WTC11 (cell line): ENCODE results near the gene CST9L.

Experiments used
- ATF1 ChIP-seq: sonication (generic); formaldehyde crosslinking; IDR thresholded peaks from 2 replicates; pipeline ENCODE4 v1.8.1; 2023; ENCODE audit warnings: mild to moderate bottlenecking, moderate library complexity, missing genetic modification reagents
- ETV6 ChIP-seq: sonication (generic); formaldehyde crosslinking; IDR thresholded peaks from 2 replicates; pipeline ENCODE4 v1.8.1; 2022; ENCODE audit warnings: mild to moderate bottlenecking, missing genetic modification reagents
- GRHL2 ChIP-seq: fragments of 250-450 bp; sonication (Bioruptor Pico); IDR thresholded peaks from 2 replicates; pipeline ENCODE4 v1.8.0; 2022; ENCODE audit warnings: mild to moderate bottlenecking, moderate library complexity; ENCODE audit not compliant: insufficient replicate concordance, severe bottlenecking
- MXD4 ChIP-seq: fragments of 250-450 bp; sonication (Bioruptor Pico); IDR thresholded peaks from 2 replicates; pipeline ENCODE4 v1.8.0; 2021; ENCODE audit warnings: mild to moderate bottlenecking, moderate library complexity, borderline replicate concordance
- MYBL2 ChIP-seq: sonication (generic); formaldehyde crosslinking; IDR thresholded peaks from 2 replicates; pipeline ENCODE4 v1.8.1; 2023; ENCODE audit warnings: mild to moderate bottlenecking, moderate library complexity, missing genetic modification reagents
- NFE2L1 ChIP-seq: sonication (generic); formaldehyde crosslinking; IDR thresholded peaks from 2 replicates; pipeline ENCODE4 v1.8.1; 2023; ENCODE audit warnings: missing genetic modification reagents
- SP1 ChIP-seq: sonication (generic); formaldehyde crosslinking; conservative IDR thresholded peaks from 2 replicates; pipeline ENCODE4 v1.8.1; 2022; ENCODE audit warnings: missing genetic modification reagents
- TP53 ChIP-seq: sonication (generic); formaldehyde crosslinking; IDR thresholded peaks from 2 replicates; pipeline ENCODE4 v1.8.1; 2023; ENCODE audit warnings: mild to moderate bottlenecking, missing genetic modification reagents
- ZBTB21 ChIP-seq: sonication (generic); formaldehyde crosslinking; IDR thresholded peaks from 2 replicates; pipeline ENCODE4 v1.8.1; 2023; ENCODE audit warnings: mild to moderate bottlenecking, missing genetic modification reagents, borderline replicate concordance
- TF ChIP-seq, protein P1 (sequence below): fragments of 200-600 bp; IDR thresholded peaks from 2 replicates; pipeline ENCODE4 v1.8.0; 2022; ENCODE audit warnings: antibody characterized with exemption
- TF ChIP-seq, protein P2 (sequence below): sonication (generic); formaldehyde crosslinking; IDR thresholded peaks from 2 replicates; pipeline ENCODE4 v1.8.1; 2023; ENCODE audit warnings: mild to moderate bottlenecking, missing genetic modification reagents, moderate library complexity
- TF ChIP-seq, protein P3 (sequence below): sonication (generic); formaldehyde crosslinking; IDR thresholded peaks from 2 replicates; pipeline ENCODE4 v1.8.0; 2022; ENCODE audit warnings: mild to moderate bottlenecking, missing genetic modification reagents
- TF ChIP-seq, protein P4 (sequence below): sonication (generic); formaldehyde crosslinking; IDR thresholded peaks from 2 replicates; pipeline ENCODE4 v1.8.1; 2023; ENCODE audit warnings: mild to moderate bottlenecking, missing genetic modification reagents, moderate library complexity

DNA sequence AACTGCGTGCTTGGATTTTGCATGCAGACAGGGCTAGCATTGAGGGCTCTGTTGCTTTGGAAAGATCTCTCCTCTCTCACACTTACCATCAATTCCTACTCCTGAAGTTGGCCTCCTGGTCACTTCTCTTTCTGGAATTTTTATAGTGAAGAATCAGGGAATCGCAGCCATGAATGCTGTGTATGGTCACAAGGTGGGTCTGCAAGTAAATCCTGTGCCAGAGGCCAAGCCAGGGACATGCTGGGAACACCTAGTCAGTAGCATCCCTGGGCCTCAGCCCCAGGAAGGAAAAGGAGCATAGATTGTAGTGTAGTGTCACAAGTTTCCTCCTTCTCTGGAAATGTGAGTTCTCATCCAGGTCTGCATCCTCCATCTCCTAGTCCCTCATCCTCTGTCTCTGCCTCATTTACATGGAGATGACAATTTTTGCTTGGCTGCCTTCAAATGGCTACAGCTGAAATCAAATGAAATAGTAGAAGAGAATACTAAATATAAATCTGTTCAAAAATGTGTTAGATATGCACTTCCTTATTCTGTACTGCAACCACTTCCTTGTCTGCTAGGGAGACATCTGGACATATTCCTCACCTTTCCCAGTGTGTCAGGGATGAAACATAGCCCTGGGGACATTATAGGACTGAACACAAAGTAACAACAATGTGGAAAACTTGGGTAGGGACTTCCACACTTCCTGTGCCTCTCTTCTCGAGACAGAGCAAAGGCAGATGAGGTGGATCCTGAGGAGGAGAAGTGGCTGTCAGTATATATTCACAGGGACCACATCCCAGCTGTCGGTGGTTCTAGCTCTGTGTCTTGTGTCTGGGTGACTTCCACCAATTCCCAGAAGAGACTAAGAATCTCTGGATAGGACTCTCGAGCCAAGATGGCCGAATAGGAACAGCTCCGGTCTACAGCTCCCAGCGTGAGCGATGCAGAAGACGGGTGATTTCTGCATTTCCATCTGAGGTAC, 20.4 kb upstream of the CST9L start:
- TF ChIP-seq MYBL2 (no peak), TP53 (CRISPR knock-in tag) (no peak), ATF1 (CRISPR knock-in tag) (no peak), ETV6 (CRISPR knock-in tag) (no peak), MXD4 (CRISPR knock-in tag) (no peak), SP1 (CRISPR knock-in tag) (no peak), GRHL2 (CRISPR knock-in tag) (no peak), NFE2L1 (CRISPR knock-in tag) (no peak), ZBTB21 (CRISPR knock-in tag) (no peak)
- TF ChIP-seq, protein P1, sequence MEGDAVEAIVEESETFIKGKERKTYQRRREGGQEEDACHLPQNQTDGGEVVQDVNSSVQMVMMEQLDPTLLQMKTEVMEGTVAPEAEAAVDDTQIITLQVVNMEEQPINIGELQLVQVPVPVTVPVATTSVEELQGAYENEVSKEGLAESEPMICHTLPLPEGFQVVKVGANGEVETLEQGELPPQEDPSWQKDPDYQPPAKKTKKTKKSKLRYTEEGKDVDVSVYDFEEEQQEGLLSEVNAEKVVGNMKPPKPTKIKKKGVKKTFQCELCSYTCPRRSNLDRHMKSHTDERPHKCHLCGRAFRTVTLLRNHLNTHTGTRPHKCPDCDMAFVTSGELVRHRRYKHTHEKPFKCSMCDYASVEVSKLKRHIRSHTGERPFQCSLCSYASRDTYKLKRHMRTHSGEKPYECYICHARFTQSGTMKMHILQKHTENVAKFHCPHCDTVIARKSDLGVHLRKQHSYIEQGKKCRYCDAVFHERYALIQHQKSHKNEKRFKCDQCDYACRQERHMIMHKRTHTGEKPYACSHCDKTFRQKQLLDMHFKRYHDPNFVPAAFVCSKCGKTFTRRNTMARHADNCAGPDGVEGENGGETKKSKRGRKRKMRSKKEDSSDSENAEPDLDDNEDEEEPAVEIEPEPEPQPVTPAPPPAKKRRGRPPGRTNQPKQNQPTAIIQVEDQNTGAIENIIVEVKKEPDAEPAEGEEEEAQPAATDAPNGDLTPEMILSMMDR: no peak
- TF ChIP-seq, protein P2, sequence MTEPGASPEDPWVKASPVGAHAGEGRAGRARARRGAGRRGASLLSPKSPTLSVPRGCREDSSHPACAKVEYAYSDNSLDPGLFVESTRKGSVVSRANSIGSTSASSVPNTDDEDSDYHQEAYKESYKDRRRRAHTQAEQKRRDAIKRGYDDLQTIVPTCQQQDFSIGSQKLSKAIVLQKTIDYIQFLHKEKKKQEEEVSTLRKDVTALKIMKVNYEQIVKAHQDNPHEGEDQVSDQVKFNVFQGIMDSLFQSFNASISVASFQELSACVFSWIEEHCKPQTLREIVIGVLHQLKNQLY (CRISPR knock-in tag): no peak
- TF ChIP-seq, protein P3, sequence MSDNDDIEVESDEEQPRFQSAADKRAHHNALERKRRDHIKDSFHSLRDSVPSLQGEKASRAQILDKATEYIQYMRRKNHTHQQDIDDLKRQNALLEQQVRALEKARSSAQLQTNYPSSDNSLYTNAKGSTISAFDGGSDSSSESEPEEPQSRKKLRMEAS: no peak
- TF ChIP-seq, protein P4, sequence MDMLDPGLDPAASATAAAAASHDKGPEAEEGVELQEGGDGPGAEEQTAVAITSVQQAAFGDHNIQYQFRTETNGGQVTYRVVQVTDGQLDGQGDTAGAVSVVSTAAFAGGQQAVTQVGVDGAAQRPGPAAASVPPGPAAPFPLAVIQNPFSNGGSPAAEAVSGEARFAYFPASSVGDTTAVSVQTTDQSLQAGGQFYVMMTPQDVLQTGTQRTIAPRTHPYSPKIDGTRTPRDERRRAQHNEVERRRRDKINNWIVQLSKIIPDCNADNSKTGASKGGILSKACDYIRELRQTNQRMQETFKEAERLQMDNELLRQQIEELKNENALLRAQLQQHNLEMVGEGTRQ (CRISPR knock-in tag): no peak
